Mucosa of stomach (tissue), 1 donor: ENCODE results near the gene IKZF1.
"Not testable (repeated sequence)": the region's sequence is repeated elsewhere in the genome, so short reads cannot be mapped to it uniquely, and the experiment has no call there.

ENCODE experiments used
- H3K27me3 ChIP-seq: one replicate; pipeline ENCODE4 v1.7.0; 2013; ENCODE audit warnings: mild to moderate bottlenecking, low read length; ENCODE audit not compliant: control insufficient read depth, insufficient read depth
- H3K36me3 ChIP-seq: one replicate; pipeline ENCODE4 v1.7.0; 2013; ENCODE audit warnings: low read length; ENCODE audit not compliant: control insufficient read depth, insufficient read depth
- H3K4me1 ChIP-seq: one replicate; pipeline ENCODE4 v1.7.0; 2013; ENCODE audit warnings: mild to moderate bottlenecking, low read length; ENCODE audit not compliant: control insufficient read depth, insufficient read depth
- H3K4me3 ChIP-seq: one replicate; pipeline ENCODE4 v1.7.0; 2013; ENCODE audit warnings: low read length
- H3K9ac ChIP-seq: one replicate; pipeline ENCODE4 v1.7.0; 2013; ENCODE audit warnings: mild to moderate bottlenecking, low read length, moderate library complexity
- H3K9me3 ChIP-seq: one replicate; pipeline ENCODE4 v1.7.0; 2013; ENCODE audit warnings: mild to moderate bottlenecking, low read length, moderate library complexity; ENCODE audit not compliant: control insufficient read depth
- donor health status: Pancreatic carcinoma.

The IKZF1 gene

DNA sequence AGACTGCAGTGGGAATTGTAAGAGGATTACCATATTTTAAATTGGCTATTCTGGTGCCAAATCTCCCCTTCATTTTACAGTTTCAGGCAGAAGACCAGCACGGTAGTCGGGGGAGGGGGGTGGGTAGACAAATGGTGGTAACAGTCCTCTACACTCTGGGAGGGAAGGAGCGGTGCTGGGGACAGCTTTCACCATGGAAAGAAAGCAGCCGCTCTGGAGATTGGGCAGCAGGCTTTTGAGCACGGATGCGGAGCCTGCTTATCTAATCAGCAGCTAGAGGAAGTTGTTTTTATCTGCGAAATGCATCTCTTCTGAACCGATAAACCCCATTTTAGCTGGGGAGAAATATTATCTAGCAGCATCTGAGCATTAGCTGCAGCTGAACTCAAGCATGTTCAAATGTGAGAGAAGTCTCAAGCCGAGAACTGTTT, 28.7 kb downstream of the IKZF1 start:
- Histone ChIP-seq H3K4me3 (no peak overlapping the region), H3K9me3 (no peaks in the 10 kb centered on the region), H3K27me3 (peaks cover 3% of the 10 kb centered on the region), H3K36me3 (no peaks in the 10 kb centered on the region), H3K9ac (no peak overlapping the region), H3K4me1 (no peaks in the 10 kb centered on the region)

DNA sequence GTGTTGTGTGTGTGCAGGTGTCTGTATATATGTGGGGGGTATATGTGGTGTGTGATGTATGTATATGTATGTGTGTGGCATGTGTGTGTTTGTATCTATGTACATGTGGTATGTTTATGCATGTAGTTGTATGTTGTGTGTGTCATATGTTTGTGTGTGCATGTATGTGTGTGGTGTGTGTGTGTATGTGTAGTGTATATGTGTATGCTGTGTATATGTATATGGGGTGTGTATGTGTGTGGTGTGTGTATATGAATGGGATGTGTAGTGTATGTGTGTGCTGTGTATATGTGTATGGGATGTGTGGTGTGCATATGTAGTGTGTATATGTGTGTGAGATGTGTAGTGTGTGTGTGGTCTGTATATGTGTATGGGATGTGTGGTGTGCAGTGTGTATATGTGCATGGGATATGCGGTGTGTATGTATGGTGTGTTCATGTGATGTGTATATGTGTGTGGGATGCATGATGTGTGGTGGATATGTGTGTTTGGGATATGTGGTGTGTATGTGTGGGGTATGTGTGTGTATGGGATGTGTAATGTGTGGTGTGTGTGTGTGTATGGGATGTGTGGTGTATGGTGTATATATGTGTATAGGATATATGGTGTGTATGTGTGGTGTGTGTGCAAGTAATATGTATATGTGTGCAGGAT, 30.0 kb downstream of the IKZF1 start:
- no peaks in the 10 kb centered on the region for H3K4me1 ChIP-seq

GRCh38 chr7:50335230-50335794, 30.8 kb downstream of the IKZF1 start:
- Histone ChIP-seq H3K4me3 (no peak overlapping the region), H3K4me1 (no peaks in the 10 kb centered on the region), H3K9me3 (no peaks in the 10 kb centered on the region), H3K27me3 (peaks cover 3% of the 10 kb centered on the region), H3K9ac (no peak overlapping the region), H3K36me3 (no peaks in the 10 kb centered on the region)

More for the DNA sequence above, 30.0 kb downstream of the IKZF1 start:
- Histone ChIP-seq H3K27me3 (peaks cover 3% of the 10 kb centered on the region), H3K9ac (no peak overlapping the region), H3K4me3 (no peak overlapping the region), H3K36me3 (no peaks in the 10 kb centered on the region), H3K9me3 (no peaks in the 10 kb centered on the region)

- peaks cover 3% of the 10 kb centered on the region for H3K27me3 ChIP-seq
- H3K4me3 ChIP-seq, result no peak overlapping the region
- H3K9ac ChIP-seq, result no peak overlapping the region
- no peaks in the 10 kb centered on the region for H3K4me1 ChIP-seq
- no peaks in the 10 kb centered on the region for H3K36me3 ChIP-seq
- H3K9me3 ChIP-seq, result no peaks in the 10 kb centered on the region
These were observed 31.6 kb downstream of the IKZF1 start for GRCh38 chr7:50335795-50336754.

GRCh38 chr7:50336894-50337703, 32.6 kb downstream of the IKZF1 start:
- Histone ChIP-seq H3K4me1 (no peaks in the 10 kb centered on the region), H3K4me3 (no peak overlapping the region), H3K27me3 (peaks cover 3% of the 10 kb centered on the region), H3K9me3 (no peaks in the 10 kb centered on the region), H3K36me3 (no peaks in the 10 kb centered on the region), H3K9ac (no peak overlapping the region)

DNA sequence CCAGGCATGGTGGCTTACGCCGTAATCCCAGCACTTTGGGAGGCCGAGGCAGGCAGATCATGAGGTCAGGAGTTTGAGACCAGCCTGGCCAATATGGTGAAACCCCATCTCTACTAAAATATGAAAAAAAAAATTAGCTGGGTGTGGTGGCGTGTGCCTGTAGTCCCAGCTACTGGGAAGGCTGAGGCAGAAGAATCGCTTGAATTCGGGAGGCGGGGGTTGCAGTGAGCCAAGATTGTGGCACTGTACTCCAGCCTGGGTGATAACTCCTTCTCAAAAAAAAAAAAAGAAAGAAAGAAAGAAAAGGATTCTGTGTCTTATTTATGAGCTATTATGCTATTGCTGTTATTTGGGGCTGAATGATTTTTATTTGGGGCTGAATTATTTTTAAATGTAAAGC, 35.0 kb downstream of the IKZF1 start:
- not testable (repeated sequence) for H3K9ac ChIP-seq, H3K4me1 ChIP-seq, H3K27me3 ChIP-seq, H3K9me3 ChIP-seq, H3K4me3 ChIP-seq, H3K36me3 ChIP-seq

- Histone ChIP-seq H3K9me3 (no peaks in the 10 kb centered on the region), H3K4me1 (no peaks in the 10 kb centered on the region), H3K27me3 (no peaks in the 10 kb centered on the region), H3K36me3 (no peaks in the 10 kb centered on the region), H3K4me3 (no peak overlapping the region), H3K9ac (no peak overlapping the region)
These were observed 35.5 kb downstream of the IKZF1 start for GRCh38 chr7:50339990-50340500.

GRCh38 chr7:50341724-50342123, 37.2 kb downstream of the IKZF1 start:
- H3K36me3 ChIP-seq, result no peaks in the 10 kb centered on the region
- H3K4me1 ChIP-seq, result no peaks in the 10 kb centered on the region
- no peaks in the 10 kb centered on the region for H3K27me3 ChIP-seq
- no peak overlapping the region for H3K9ac ChIP-seq
- H3K4me3 ChIP-seq, result no peak overlapping the region
- H3K9me3 ChIP-seq, result no peaks in the 10 kb centered on the region

GRCh38 chr7:50342616-50343114, 38.1 kb downstream of the IKZF1 start:
- Histone ChIP-seq H3K9me3 (no peaks in the 10 kb centered on the region), H3K36me3 (no peaks in the 10 kb centered on the region), H3K27me3 (no peaks in the 10 kb centered on the region), H3K4me1 (no peaks in the 10 kb centered on the region), H3K4me3 (no peak overlapping the region), H3K9ac (no peak overlapping the region)

- Histone ChIP-seq H3K9ac (no peak overlapping the region), H3K4me3 (no peak overlapping the region), H3K27me3 (no peaks in the 10 kb centered on the region), H3K4me1 (no peaks in the 10 kb centered on the region), H3K9me3 (no peaks in the 10 kb centered on the region), H3K36me3 (no peaks in the 10 kb centered on the region)
These were observed 42.3 kb downstream of the IKZF1 start for GRCh38 chr7:50346545-50347497.
